NCI-H2081 (cell line): ENCODE measurements around the gene GALNT2.

ENCODE experiments used
- DNase-seq, 2 experiments: peaks; one replicate each; lab custom pipeline; 2025; lab: John Stamatoyannopoulos, UW

Gene GALNT2

DNA sequence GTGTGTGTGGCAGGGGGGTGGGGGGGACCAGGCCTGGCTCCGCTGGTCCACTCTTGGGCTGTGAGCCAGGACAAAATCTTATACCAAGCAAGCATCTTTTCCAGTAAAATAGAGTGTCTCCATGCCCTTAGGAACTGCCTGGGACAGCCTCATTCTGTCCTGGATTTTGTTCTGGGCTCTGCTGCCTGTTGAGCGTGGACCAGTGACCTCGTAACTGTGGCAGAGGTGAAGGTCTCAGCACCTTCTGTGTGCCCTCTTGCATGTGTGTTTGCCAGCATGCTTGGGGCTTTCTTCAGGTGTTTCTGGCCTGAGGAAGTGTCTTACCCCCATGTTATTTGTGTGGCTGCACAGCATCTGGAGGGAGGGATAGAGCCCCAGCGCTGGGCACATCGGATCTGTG, 45.7 kb downstream of the GALNT2 start:
- no peak for DNase-seq

- no peak for DNase-seq
Observed at GRCh38 chr1:230113235-230113592, 46.2 kb downstream of the GALNT2 start.

DNA sequence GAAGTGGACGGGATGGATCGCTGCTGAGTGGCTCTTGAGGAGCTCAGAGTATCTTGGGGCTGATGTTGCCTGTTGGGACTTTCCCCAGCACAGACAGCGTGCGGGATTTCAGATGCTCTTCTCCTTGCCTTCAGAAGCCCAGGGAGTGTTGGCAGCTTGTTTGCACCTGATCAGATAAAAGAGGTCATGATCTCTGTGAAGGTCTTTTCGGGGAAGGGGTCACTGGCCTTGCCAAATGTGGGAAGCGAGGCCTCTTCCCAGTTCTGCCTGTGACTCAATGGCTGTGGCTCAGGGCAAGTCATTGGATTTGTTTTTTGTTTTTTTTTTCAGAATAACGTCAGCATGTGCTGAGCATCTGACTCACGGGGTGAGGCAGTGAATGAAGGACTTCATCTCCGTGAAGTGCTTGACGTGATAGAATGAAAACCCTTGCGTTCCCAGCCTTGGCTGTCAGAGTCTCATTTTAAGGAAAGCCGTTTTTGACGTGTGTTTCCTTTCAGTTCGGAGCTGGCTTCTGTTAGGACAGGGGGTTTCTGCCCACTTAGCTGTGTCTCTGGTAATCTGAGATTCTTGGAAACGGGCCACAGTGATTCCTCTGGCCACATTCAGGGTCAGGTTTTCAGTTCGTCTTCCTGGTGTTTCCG, 46.7 kb downstream of the GALNT2 start:
- no peak for DNase-seq

GRCh38 chr1:230114237-230114651, 47.2 kb downstream of the GALNT2 start:
- DNase-seq = no peak

DNA sequence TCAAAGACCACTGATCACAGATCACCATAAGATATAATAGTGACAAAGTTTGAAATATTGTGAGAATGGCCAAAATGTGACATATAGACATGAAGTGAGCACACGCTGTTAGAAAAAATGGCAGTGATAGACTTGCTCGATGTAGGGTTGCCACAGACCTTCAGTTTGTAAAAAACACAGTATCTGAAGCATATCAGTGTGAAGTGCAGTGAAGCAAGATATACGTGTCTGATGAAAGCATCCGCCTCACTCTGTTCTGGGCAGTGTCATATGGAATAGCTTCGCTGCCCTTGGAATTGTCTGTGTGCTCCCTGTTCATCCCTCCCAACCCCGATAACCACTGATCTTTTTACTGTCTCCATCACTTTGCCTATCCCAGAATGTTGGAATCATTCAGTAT, 50.7 kb downstream of the GALNT2 start:
- no peak for DNase-seq

DNA sequence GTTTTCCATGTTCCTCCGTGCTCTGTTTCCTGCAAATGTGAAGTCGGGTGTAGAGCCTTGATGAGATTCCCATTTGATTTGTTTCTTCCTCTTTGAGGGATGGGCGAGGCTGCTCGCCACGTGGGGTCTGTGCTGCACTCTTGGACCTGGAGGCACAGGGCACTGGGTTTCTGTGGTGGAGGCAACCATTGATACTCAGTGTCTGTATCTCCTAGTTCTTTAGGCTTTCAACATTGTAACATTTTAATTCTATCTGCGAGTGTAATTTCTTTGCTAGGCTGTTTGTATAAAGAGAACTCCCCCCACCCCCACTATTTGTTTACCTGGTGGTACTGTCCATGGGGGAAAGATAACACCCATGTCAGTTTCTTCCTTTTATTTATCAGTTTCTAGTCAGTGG, 52.3 kb downstream of the GALNT2 start:
- DNase-seq = no peak

DNA sequence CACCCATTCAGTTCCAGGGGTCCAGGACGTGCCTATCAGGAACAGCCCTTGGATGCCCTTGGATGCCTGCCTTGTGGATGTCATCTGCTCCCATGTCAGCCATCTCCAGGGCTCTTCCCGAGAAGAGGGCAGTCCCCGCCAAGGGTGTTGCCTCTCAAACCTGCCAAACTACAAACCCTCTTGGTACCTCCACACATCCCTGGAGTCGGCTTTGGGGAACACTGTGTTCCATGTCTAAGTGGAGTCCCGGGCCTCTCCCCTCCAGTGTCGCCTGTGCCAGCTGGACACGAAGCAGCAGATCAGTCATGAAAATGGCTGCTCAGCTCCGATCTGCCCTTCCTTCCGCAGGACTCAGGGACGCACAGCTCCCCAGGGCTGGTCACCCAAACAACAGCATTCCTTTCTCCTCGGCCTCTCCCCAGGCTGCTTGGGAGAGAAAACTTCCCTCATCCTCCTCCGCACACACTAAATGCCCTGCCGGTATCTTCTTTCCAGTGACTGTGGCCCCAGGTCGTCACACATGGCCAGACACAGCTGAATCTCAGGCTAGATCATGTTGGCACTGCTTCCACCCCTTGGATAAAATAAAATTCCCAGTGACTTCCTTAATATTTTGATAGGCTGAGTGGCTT, 53.4 kb downstream of the GALNT2 start:
- no peak for DNase-seq

DNA sequence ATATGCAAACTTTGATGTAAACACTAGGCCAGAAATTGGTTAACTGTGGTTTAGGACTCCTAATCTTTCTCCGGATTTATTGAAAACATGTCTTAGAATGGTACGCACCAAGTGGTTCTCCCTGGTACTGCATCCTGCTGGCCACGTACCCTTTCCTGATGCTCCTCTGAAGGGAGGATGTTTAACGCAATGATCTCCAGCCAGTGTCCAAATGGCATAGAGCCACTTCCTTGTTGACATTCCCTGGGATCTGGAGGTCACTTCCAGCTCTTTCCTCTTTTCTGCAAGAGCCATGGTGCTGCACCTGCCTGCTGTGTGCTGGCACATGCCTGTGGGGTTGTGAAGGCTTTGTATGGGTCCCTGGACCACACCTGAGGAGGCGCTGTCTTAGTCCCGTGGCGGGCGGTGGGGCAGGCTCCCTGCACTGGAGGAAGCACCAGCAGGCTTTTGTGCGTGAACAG, 53.9 kb downstream of the GALNT2 start:
- peak; percentile 9 to 47 for DNase-seq

- DNase-seq = peak in 1 of 2 experiments; percentile 27
Observed at GRCh38 chr1:230121950-230122349, 54.9 kb downstream of the GALNT2 start.

DNA sequence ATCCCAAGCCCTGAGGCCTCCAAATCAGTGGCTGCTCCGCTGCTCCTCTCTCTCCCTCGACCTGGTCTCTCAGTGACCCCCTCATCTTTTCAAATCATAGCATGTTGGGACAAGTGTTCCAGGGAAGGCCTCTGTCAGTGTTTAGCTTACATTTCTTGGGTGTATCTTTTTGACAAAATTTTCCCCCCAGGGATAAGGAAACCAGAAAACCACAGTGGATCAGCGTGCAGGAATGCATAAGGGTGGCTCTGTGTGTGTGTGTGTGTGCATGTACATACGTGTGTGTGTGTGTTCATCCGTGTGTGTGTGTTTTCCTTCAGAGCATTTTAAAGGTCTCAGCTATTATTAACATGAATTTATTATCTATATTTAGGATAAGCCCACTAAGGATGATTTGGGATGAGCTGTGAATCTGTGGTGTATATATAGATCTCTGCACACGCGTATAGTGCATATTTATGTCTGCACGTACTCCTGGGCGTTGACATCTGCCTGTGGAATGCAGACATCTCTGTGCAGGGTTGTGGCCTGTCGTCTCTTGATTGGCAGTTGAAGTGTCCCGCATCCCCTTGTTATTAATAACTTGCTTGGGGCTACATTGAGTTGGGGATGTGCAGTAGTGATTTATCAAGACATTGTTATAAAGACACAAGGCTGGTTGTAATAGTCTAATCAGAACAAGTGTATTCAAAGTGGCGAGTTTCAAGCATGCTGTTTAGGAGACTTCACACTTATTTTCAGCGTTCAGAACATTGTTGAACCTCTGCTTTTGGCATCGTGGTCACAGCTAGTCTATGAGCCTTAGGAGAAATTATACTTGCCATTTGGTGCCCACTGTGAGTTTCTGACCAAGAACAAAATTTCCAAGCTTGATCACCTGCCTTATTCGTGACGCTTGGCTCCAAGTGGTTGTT, 55.6 kb downstream of the GALNT2 start:
- no peak for DNase-seq

GRCh38 chr1:230123280-230124185, 56.5 kb downstream of the GALNT2 start:
- no peak for DNase-seq

DNA sequence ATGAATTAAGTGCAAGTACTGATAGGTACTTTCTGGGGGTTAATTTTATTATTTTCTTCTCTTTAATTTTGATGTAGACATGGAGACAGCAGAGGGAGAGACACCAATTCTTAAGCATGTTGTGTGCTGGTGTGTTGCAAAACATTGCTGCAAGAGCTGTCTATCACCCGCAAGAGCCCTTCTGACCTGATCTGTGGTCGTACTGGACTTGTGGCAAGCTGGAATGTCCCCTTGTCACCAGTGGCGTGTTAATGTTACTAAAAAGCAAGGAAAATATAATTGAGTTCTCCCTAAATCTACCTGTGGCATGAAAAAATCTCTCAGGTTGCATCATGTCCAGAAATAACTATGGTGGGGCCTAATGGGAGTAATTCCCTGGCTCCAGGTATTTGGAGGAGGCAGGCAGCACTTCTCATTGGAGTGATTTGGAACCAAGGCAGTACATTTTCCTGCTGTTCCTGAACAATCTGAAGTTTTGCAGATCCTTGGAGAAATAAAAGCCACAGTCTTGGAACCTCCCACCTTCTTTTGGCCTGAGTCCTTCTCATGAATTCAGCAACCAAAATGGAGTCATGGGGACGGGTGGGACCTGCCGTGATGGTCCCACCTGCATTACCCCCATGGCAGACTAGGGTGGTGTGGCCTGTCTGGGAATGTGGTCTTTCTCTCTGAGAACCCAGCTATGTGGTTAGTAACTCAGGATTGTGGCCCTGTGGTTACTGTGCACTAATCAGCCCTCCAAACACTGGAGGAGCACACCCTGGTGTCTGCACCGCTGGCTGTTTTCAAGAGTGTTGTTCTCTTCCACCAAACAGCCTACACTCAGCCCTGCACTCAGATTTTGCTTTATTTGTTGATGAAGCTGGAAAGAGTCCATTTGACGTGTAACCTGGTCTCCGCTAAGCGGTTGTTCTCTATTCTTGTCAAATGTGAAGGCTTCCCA, 57.4 kb downstream of the GALNT2 start:
- DNase-seq = no peak

- no peak for DNase-seq
Observed at GRCh38 chr1:230125141-230125540, 58.1 kb downstream of the GALNT2 start.

- DNase-seq = no peak
Observed at GRCh38 chr1:230125640-230126528, 58.8 kb downstream of the GALNT2 start.

DNA sequence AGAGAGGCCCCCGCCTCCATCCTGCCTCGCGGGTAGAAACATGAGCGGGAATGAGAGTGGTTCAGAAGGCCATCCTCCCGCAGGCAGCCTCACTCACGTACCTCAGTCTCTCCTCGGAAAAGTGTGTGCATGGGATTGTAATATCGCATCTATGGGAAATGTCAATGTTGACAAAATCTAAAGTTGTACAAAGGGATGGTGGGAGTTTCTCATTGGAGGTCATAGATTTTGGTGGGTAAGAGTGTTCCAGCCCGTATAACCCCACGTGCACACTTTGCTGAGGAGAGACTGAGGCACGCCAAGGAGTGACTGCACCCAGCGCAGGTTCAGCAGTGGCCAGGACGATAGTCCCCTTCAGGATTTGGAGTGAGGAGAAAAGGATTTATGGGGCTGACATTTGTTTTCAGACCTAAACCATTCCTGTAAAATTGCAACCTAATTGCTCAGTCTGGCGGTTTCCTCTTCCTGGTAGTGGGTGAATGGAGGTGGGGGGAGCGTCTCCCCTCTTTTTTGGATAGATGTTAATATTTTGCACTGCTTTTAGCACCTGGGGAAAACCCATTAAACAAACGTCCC, 59.6 kb downstream of the GALNT2 start:
- DNase-seq = peak in 1 of 2 experiments; percentile 45

- peak in 1 of 2 experiments; percentile 57 for DNase-seq
Observed at GRCh38 chr1:230127105-230128054, 60.3 kb downstream of the GALNT2 start.

- DNase-seq = no peak
Observed at GRCh38 chr1:230128569-230129285, 61.7 kb downstream of the GALNT2 start.
